A673 (cell line): Measurements from ENCODE around the gene SERPINB10.

Experiments used
- CTCF ChIP-seq: fragments of 300-800, 200-600 bp; sonication (generic); conservative IDR thresholded peaks from 2 replicates; pipeline ENCODE4 v1.5.1; 2017; ENCODE audit warnings: low read depth, mild to moderate bottlenecking, antibody characterized with exemption, low read length, moderate library complexity, mixed read lengths
- EZH2 ChIP-seq: fragments of 200-600 bp; sonication (generic); IDR thresholded peaks from 2 replicates; pipeline ENCODE4 v1.6.1; 2017; ENCODE audit warnings: borderline replicate concordance, low read depth, mild to moderate bottlenecking, mixed read lengths, antibody characterized with exemption, low read length; ENCODE audit not compliant: poor library complexity, severe bottlenecking

- TF ChIP-seq CTCF (peak; percentile 68), EZH2 (no peak)
These were observed 16.8 kb upstream of the SERPINB10 start for GRCh38 chr18:63890950-63891304.
